ENCODE results near the gene SIPA1L3.

Gene SIPA1L3

DNA sequence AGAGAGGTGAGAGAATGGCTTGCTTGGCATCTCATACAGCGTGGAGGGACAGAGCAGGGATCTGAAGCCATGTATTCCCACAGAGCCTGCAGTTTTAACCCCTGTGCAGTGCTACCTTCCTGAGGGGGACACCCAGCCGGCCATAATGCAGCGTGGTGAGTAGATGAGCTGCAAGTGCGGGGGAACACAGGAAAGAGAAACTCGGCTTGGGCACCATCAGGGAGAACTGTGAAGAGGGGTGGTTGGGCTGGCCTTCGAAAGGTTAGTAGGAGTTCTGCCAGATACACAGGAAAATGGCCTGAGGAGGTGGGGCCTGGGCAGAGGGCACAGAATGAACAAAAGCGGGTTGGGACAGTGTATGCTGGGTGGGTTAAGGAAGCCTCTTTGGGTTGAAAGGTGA lies 88.3 kb downstream of the SIPA1L3 start:
- no peak overlapping the region for H3K4me3 Mint-ChIP-seq
- no peak overlapping the region for H3K27ac Mint-ChIP-seq
- no peak for DNase-seq (ENCODE audit: low spot score)
- no peaks in the 10 kb centered on the region for H3K27me3 Mint-ChIP-seq (ENCODE audit: low read depth)
- H3K4me1 Mint-ChIP-seq (ENCODE audit: low read depth), result no peaks in the 10 kb centered on the region
- no peaks in the 10 kb centered on the region for H3K9me3 Mint-ChIP-seq
- no peaks in the 10 kb centered on the region for H3K36me3 Mint-ChIP-seq (ENCODE audit: low read depth)

DNA sequence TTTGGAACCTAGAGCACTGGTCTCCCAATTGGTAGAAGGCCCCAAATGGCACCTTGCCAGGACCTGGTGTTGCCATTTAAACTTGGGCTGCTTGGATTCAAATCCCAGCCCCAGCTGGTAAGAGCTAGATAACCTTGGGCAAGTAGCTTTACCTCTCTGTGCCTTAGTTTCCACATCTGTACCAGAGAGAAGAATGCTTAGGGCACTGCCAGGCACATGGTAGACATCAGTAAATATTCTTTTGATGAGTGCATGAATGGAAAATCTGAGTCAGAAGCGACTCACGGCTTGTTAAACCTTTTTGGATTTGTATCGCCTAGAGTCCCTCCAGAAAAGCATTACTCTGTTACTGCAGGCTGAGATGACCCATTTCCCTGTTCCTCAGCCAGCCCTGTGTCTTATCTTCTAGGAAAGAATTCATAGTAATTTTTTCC lies 90.9 kb downstream of the SIPA1L3 start:
- H3K4me1 Mint-ChIP-seq (ENCODE audit: low read depth), result no peaks in the 10 kb centered on the region
- H3K9me3 Mint-ChIP-seq, result no peaks in the 10 kb centered on the region
- no peaks in the 10 kb centered on the region for H3K36me3 Mint-ChIP-seq (ENCODE audit: low read depth)
- H3K4me3 Mint-ChIP-seq, result no peak overlapping the region
- no peaks in the 10 kb centered on the region for H3K27me3 Mint-ChIP-seq (ENCODE audit: low read depth)
- no peak for DNase-seq (ENCODE audit: low spot score)
- no peak overlapping the region for H3K27ac Mint-ChIP-seq

- H3K27ac Mint-ChIP-seq, result no peak overlapping the region
- H3K4me3 Mint-ChIP-seq, result no peak overlapping the region
- H3K4me1 Mint-ChIP-seq (ENCODE audit: low read depth), result no peaks in the 10 kb centered on the region
- no peak for DNase-seq (ENCODE audit: low spot score)
- no peaks in the 10 kb centered on the region for H3K27me3 Mint-ChIP-seq (ENCODE audit: low read depth)
- no peaks in the 10 kb centered on the region for H3K36me3 Mint-ChIP-seq (ENCODE audit: low read depth)
- H3K9me3 Mint-ChIP-seq, result no peaks in the 10 kb centered on the region
These were observed 91.8 kb downstream of the SIPA1L3 start for GRCh38 chr19:37998801-37999308.

- DNase-seq (ENCODE audit: low spot score), result no peak
- Mint-ChIP-seq H3K9me3 (no peaks in the 10 kb centered on the region), H3K27me3 (ENCODE audit: low read depth) (no peaks in the 10 kb centered on the region), H3K4me1 (ENCODE audit: low read depth) (no peaks in the 10 kb centered on the region), H3K27ac (no peak overlapping the region), H3K4me3 (no peak overlapping the region), H3K36me3 (ENCODE audit: low read depth) (no peaks in the 10 kb centered on the region)
These were observed 92.6 kb downstream of the SIPA1L3 start for GRCh38 chr19:37999309-38000213.

- H3K4me3 Mint-ChIP-seq, result no peak overlapping the region
- no peak for DNase-seq (ENCODE audit: low spot score)
- H3K4me1 Mint-ChIP-seq (ENCODE audit: low read depth), result no peaks in the 10 kb centered on the region
- no peaks in the 10 kb centered on the region for H3K9me3 Mint-ChIP-seq
- H3K36me3 Mint-ChIP-seq (ENCODE audit: low read depth), result no peaks in the 10 kb centered on the region
- no peak overlapping the region for H3K27ac Mint-ChIP-seq
- no peaks in the 10 kb centered on the region for H3K27me3 Mint-ChIP-seq (ENCODE audit: low read depth)
These were observed 94.3 kb downstream of the SIPA1L3 start for GRCh38 chr19:38001158-38001781.

- H3K27me3 Mint-ChIP-seq (ENCODE audit: low read depth), result no peaks in the 10 kb centered on the region
- DNase-seq (ENCODE audit: low spot score), result peak; percentile 6
- no peak overlapping the region for H3K4me3 Mint-ChIP-seq
- H3K36me3 Mint-ChIP-seq (ENCODE audit: low read depth), result no peaks in the 10 kb centered on the region
- no peaks in the 10 kb centered on the region for H3K4me1 Mint-ChIP-seq (ENCODE audit: low read depth)
- H3K27ac Mint-ChIP-seq, result no peak overlapping the region
- H3K9me3 Mint-ChIP-seq, result no peaks in the 10 kb centered on the region
These were observed 96.6 kb downstream of the SIPA1L3 start for GRCh38 chr19:38003438-38004185.

DNA sequence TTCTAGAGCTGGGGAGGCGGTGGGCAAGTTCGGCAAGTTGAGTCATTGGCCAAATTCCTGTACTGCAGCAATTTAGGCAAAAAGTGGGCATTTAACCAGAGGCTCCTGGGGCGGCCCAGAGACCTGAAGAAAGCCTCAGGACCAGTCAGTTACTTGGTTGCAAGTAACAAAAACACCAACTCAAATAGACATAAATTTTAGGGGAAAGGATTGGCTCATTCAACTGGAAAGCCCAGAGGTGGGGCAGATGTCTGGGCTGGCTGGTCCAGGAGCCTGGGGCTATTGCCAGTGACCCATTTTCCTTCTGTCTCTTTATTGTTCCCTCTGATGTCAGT lies 97.1 kb downstream of the SIPA1L3 start:
- Mint-ChIP-seq H3K36me3 (ENCODE audit: low read depth) (no peaks in the 10 kb centered on the region), H3K4me3 (no peak overlapping the region), H3K27ac (no peak overlapping the region), H3K27me3 (ENCODE audit: low read depth) (no peaks in the 10 kb centered on the region), H3K9me3 (no peaks in the 10 kb centered on the region), H3K4me1 (ENCODE audit: low read depth) (no peaks in the 10 kb centered on the region)
- no peak for DNase-seq (ENCODE audit: low spot score)

GRCh38 chr19:38004521-38005223 lies 97.7 kb downstream of the SIPA1L3 start:
- no peaks in the 10 kb centered on the region for H3K36me3 Mint-ChIP-seq (ENCODE audit: low read depth)
- no peak overlapping the region for H3K4me3 Mint-ChIP-seq
- H3K9me3 Mint-ChIP-seq, result no peaks in the 10 kb centered on the region
- no peak for DNase-seq (ENCODE audit: low spot score)
- no peaks in the 10 kb centered on the region for H3K27me3 Mint-ChIP-seq (ENCODE audit: low read depth)
- no peaks in the 10 kb centered on the region for H3K4me1 Mint-ChIP-seq (ENCODE audit: low read depth)
- no peak overlapping the region for H3K27ac Mint-ChIP-seq

GRCh38 chr19:38005224-38005614 lies 98.2 kb downstream of the SIPA1L3 start:
- H3K4me3 Mint-ChIP-seq, result no peak overlapping the region
- H3K4me1 Mint-ChIP-seq (ENCODE audit: low read depth), result no peaks in the 10 kb centered on the region
- H3K36me3 Mint-ChIP-seq (ENCODE audit: low read depth), result no peaks in the 10 kb centered on the region
- no peak for DNase-seq (ENCODE audit: low spot score)
- H3K27ac Mint-ChIP-seq, result no peak overlapping the region
- no peaks in the 10 kb centered on the region for H3K9me3 Mint-ChIP-seq
- H3K27me3 Mint-ChIP-seq (ENCODE audit: low read depth), result no peaks in the 10 kb centered on the region

DNA sequence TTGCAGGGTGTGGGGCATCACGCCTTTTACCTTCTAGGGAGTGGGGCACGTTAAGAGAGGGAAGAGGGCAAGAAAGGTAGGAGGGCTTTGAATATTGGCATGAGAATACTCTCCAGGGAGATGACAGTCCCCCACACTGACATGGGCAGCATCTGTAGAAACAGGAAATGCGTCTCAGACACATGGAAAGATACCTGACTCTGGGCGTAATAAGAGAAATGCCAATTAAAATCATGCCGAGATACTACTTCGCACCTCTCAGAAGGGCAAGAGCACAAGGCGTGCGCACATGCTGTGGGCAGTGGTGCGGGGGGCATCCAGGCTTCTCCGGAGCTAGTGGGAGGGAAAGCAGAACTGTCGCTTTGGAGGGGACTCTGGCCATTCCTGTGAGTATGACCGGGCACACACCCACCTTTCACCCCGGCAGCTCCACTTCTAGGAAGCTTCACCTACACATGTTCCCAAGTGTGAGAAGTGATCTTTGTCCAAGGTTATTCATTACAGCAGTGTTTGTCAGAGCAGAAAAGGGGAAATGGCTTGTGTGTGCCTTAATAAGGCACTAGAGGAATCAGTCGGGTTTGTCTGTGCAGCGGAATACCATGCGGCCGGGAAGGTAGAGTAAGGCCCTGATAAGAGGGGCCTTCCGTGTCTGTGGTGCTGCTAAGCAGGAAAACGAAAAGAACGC lies 99.5 kb downstream of the SIPA1L3 start:
- Mint-ChIP-seq H3K36me3 (ENCODE audit: low read depth) (no peaks in the 10 kb centered on the region), H3K9me3 (no peaks in the 10 kb centered on the region), H3K27me3 (ENCODE audit: low read depth) (no peaks in the 10 kb centered on the region), H3K4me3 (no peak overlapping the region), H3K4me1 (ENCODE audit: low read depth) (no peaks in the 10 kb centered on the region), H3K27ac (no peak overlapping the region)
- DNase-seq (ENCODE audit: low spot score), result no peak

GRCh38 chr19:38009650-38010242 lies 102.7 kb downstream of the SIPA1L3 start:
- no peaks in the 10 kb centered on the region for H3K9me3 Mint-ChIP-seq
- H3K36me3 Mint-ChIP-seq (ENCODE audit: low read depth), result no peaks in the 10 kb centered on the region
- no peaks in the 10 kb centered on the region for H3K27me3 Mint-ChIP-seq (ENCODE audit: low read depth)
- no peaks in the 10 kb centered on the region for H3K4me1 Mint-ChIP-seq (ENCODE audit: low read depth)
- H3K4me3 Mint-ChIP-seq, result no peak overlapping the region
- no peak overlapping the region for H3K27ac Mint-ChIP-seq
- DNase-seq (ENCODE audit: low spot score), result no peak

DNA sequence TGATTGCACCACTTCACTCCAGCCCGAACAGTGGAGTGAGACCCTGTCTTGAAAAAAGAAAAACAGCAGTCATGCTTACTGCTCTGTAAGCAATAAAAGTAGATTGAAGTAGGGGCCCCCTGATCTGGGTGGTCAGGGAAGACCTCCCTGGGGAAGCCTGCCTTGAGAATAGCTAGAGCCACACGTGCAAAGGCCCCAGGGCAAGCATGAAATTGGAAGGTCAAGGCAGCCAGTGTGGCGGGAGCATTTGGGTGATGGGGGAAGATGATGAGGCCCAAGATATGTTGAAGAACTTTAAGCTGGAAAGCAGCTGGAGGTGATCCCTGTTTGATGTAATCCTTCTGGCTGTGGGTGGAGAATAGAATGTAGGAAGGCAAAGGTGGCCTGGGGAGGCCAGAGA lies 104.4 kb downstream of the SIPA1L3 start:
- Mint-ChIP-seq H3K27me3 (ENCODE audit: low read depth) (no peaks in the 10 kb centered on the region), H3K9me3 (no peaks in the 10 kb centered on the region), H3K4me3 (no peak overlapping the region), H3K4me1 (ENCODE audit: low read depth) (no peaks in the 10 kb centered on the region), H3K36me3 (ENCODE audit: low read depth) (no peaks in the 10 kb centered on the region), H3K27ac (no peak overlapping the region)
- DNase-seq (ENCODE audit: low spot score), result no peak

- no peaks in the 10 kb centered on the region for H3K36me3 Mint-ChIP-seq (ENCODE audit: low read depth)
- H3K9me3 Mint-ChIP-seq, result no peaks in the 10 kb centered on the region
- no peak overlapping the region for H3K27ac Mint-ChIP-seq
- no peaks in the 10 kb centered on the region for H3K27me3 Mint-ChIP-seq (ENCODE audit: low read depth)
- no peak for DNase-seq (ENCODE audit: low spot score)
- no peaks in the 10 kb centered on the region for H3K4me1 Mint-ChIP-seq (ENCODE audit: low read depth)
- H3K4me3 Mint-ChIP-seq, result no peak overlapping the region
These were observed 105.3 kb downstream of the SIPA1L3 start for GRCh38 chr19:38012290-38012689.

All from T-helper 2 cell treated with Interferon-gamma antibody and Interleukin-4, amounts not matched to agents 5 μg/mL and 100 μg/mL, for 36 hours (primary cell).